Ectodermal cell (in vitro differentiated cells): ENCODE data around the gene FAM181A. TPM values are rescaled to one million over a fixed set of nuclear protein-coding genes. Genes with fewer than 3 reads are reported as not detected.

Experiments used
- H3K27ac ChIP-seq: 2 replicates; pipeline ENCODE4 v1.7.0; 2013; ENCODE audit warnings: mild to moderate bottlenecking, low read depth, low read length; ENCODE audit not compliant: insufficient read depth, poor library complexity, severe bottlenecking
- H3K27me3 ChIP-seq: 2 replicates; pipeline ENCODE4 v1.7.0; 2013; ENCODE audit warnings: mild to moderate bottlenecking, low read length; ENCODE audit not compliant: insufficient read depth, control insufficient read depth, poor library complexity, severe bottlenecking
- H3K36me3 ChIP-seq: one replicate; pipeline ENCODE4 v1.7.0; 2013; ENCODE audit warnings: low read length; ENCODE audit not compliant: control insufficient read depth, insufficient read depth
- H3K4me1 ChIP-seq: one replicate; pipeline ENCODE4 v1.7.0; 2013; ENCODE audit warnings: low read length; ENCODE audit not compliant: control insufficient read depth, insufficient read depth
- H3K4me3 ChIP-seq: 2 replicates; pipeline ENCODE4 v1.7.0; 2013; ENCODE audit warnings: low read depth, low read length, control low read depth; ENCODE audit not compliant: insufficient read depth
- H3K9me3 ChIP-seq: 2 replicates; pipeline ENCODE4 v1.7.0; 2013; ENCODE audit warnings: mild to moderate bottlenecking, low read length, moderate library complexity; ENCODE audit not compliant: control insufficient read depth
- WGBS, 2 experiments: methylation state at CpG; one replicate each; pipeline ENCODE4 v1.1.7; 2013; ENCODE audit warnings: missing lambda C conversion rate in 2 of 2; 5-methylcytosine and 5-hydroxymethylcytosine counted together
- polyA plus RNA-seq, 4 experiments: library from polyadenylated mRNA; stranded (reverse); fragments of 50-300 nt; gene quantifications; one replicate each; pipeline ENCODE4 v1.2.3, GENCODE V29; 2013

FAM181A gene
- 1.9 TPM for polyA plus RNA-seq (2013, experiment 1 of 4)
- polyA plus RNA-seq (2013, experiment 2 of 4) = 2.0 TPM
- polyA plus RNA-seq (2013, experiment 3 of 4) = 5.4 TPM
- polyA plus RNA-seq (2013, experiment 4 of 4) = 5.3 TPM

DNA sequence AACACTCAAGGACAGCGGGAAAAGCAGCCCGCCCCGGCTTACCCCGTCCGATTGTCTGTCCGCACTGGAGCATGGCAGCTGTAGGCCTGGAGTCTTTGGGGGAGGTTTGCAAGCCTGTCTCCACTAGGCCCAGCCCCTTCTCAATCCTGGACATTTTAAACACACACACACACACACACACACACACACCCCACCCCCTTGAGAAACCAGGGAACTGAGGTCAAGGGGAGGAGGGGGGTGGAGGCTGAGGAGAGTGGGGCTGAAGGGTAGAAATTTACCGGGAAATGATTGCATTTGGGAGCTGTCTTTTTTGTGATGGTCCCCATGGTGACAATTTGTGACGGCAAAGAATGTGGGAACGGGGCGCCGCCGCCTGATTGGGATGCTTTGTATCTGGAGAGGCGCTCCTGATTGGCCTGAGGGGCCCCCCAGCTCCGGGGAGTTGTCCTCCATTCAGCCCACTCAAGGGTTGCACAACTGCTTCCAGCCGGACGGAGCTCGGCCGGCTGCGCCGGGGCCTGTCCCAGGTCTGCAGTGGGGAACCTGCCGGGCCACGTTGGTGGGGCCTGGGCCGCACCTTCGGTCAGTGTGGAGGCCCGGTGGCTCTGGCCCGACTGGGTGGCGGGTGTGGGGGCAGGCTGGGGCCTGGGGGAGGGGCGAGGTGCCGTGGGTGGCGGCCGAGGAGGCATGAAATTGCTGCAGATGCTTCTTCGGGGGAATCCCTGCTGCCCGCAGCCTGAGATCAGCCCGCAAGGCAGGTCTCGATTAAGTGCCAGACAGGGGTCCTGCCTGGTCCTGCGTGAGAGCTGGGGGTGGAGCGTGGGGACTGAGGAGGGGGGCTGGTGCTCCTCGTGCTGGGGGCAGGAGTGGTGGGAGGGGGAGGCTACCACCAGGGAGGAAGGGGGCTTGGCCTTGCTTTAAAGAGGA lies at the start of gene FAM181A:
FAM181A (plus strand) TSS at position 472 of the 927 bp plus-strand sequence. CDS start 942 bp downstream, outside the sequence.
- peak within 1 kb of the TSS; percentile 96 for H3K27ac ChIP-seq
- H3K4me1 ChIP-seq = peaks cover 34% of the 10 kb centered on the region
- H3K36me3 ChIP-seq = no peaks in the 10 kb centered on the region
- no peaks in the 10 kb centered on the region for H3K27me3 ChIP-seq
- no peak within 1 kb of the TSS for H3K4me3 ChIP-seq
- no peaks in the 10 kb centered on the region for H3K9me3 ChIP-seq
- 77% methylated on average over 38 of the region's 38 CpGs for WGBS, 2 experiments

DNA sequence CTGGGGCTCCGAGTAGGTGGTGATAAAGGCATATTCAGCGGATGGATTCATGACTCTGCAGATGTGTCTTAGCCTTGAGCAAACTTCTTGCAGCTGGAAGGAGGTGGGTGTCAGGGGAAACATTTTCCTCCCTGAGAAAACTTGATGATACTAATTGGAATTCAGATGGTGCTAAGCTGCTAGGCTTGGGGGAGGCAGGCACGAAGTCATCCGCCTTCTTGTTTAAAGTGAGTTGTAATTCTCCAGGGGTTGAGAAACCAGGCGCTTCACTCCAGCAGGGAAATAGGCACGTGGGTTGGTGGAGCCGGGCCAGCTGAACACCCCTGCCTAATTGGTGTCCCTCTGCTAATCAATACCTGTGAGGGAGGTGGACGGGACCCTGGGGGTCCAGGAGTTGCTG lies 48.9 kb upstream of the FAM181A start:
- no peaks in the 10 kb centered on the region for H3K4me1 ChIP-seq
- no peak overlapping the region for H3K4me3 ChIP-seq
- no peaks in the 10 kb centered on the region for H3K9me3 ChIP-seq
- no peak overlapping the region for H3K27ac ChIP-seq
- H3K27me3 ChIP-seq = no peaks in the 10 kb centered on the region
- 94% methylated on average over 8 of the region's 8 CpGs for WGBS, 2 experiments
- H3K36me3 ChIP-seq = no peaks in the 10 kb centered on the region

DNA sequence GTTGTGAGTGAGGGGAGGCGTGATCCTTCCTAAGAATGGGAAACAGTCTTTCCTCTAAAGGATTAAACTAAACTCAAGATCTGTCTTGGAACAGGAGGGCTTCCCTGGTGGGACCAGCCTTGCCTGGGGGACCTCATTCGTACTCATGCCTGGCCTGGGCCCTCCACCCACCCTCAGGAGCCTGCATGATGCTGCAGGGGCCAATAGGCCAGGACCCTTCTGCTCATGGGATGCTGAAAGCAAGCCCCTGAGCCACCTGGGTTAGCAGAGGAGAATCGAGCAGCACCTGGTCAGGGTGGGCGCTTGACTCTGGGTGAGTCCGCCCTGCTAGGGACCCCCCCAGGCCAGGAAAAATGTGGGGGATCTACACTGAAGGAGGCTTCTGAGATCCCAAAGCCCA lies 48.3 kb upstream of the FAM181A start:
- H3K27ac ChIP-seq = no peak overlapping the region
- H3K27me3 ChIP-seq = no peaks in the 10 kb centered on the region
- H3K36me3 ChIP-seq = no peaks in the 10 kb centered on the region
- H3K4me1 ChIP-seq = no peaks in the 10 kb centered on the region
- H3K9me3 ChIP-seq = no peaks in the 10 kb centered on the region
- WGBS, 2 experiments = 93 to 95% methylated on average over 5 of the region's 5 CpGs
- H3K4me3 ChIP-seq = no peak overlapping the region

DNA sequence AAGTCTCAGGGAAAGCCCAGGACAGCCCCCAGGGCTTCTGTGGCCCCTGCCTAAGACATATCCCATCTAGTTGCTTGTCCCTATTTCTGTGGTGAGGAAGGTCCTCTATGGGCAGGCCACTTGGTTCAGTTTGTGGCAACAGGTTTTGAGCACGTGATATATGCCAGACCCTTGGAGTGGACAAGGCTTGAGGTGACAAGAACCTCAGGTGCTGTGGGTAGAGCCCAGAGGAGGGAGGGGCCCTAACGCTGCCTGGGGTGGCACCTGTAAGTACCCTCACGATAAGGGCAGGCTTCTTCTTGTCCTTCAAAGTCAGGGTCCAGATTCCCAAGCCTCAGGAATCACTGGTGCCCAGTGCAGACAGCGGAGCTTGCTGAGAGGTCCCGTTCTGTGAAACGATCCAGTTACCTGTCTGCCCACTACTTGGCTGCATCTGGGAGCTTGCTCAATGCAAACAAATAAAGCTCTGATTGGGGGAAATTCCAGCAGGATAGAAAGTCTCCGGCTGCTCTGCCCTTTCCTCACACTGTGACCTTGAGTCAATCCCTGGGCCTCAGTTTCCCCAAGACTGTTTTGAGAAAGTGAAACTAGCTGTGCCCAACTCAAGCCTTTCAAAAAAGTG lies 47.7 kb upstream of the FAM181A start:
- H3K4me1 ChIP-seq = no peaks in the 10 kb centered on the region
- H3K27ac ChIP-seq = no peak overlapping the region
- H3K4me3 ChIP-seq = no peak overlapping the region
- H3K36me3 ChIP-seq = no peaks in the 10 kb centered on the region
- no peaks in the 10 kb centered on the region for H3K9me3 ChIP-seq
- no peaks in the 10 kb centered on the region for H3K27me3 ChIP-seq
- WGBS, 2 experiments = 71 to 74% methylated on average over 7 of the region's 7 CpGs

DNA sequence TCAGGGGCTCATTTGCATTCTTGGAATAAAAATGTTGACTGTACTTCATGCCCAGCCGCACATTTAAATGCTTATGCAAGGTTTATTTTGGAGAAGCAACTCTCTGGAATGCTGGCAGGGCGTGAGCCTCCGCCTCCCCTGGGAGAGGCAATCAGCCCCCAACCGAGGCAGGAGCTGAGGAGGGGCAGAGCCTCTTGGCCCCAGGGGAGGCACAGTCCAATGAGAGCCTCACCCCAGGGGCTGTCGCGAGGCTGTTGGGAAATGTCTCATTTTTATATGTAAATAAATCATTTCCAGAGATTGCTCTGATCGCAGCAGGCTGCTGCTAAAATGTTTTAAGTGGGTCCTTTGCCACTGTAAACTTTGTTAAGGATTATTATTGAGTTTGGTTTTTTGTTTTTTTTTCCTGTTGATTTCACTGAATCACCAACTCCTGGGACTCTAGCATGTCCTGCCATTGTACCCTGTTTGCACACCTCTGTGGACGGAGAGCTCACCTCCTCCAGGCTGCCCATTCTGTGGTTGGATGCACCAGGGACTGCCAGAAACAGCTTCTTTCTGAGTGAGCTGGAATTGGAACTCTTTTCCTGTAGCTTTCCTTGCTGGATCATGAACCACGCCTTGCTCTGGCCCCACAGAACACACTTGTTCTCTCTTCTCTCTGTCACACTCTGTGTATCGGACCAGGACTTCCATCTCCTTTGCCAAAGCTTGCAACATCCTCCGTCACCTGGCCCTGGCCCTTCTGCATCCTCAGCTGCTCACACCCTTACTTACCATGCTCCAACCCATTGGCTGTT lies 46.9 kb upstream of the FAM181A start:
- Histone ChIP-seq H3K27me3 (no peaks in the 10 kb centered on the region), H3K4me3 (no peak overlapping the region)

DNA sequence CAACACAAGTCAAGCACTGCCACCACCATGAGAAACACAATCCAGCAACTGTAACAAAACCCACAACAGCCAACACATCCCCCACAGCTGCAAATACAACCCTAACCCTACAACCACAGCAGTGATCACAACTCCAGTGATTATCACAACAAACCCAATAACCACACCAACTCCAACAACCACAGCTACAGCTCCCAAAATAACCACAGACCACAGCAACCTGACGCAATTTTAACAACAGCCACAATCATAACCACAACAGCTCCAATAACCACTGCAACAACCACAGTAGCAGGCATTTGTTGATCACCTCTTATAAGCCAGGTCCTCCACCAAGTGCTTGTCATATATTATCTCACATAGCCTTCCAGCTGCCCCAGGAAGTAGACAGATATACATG lies 42.2 kb upstream of the FAM181A start:
- Histone ChIP-seq H3K36me3 (no peaks in the 10 kb centered on the region), H3K4me3 (no peak overlapping the region), H3K9me3 (no peaks in the 10 kb centered on the region), H3K4me1 (no peaks in the 10 kb centered on the region), H3K27me3 (no peaks in the 10 kb centered on the region), H3K27ac (no peak overlapping the region)
- WGBS, 2 experiments = 94 to 97% methylated on average over 1 of the region's 1 CpG

More for the DNA sequence above, 46.9 kb upstream of the FAM181A start:
- H3K36me3 ChIP-seq = no peaks in the 10 kb centered on the region
- 56 to 64% methylated on average over 11 of the region's 11 CpGs for WGBS, 2 experiments
- no peaks in the 10 kb centered on the region for H3K4me1 ChIP-seq
- H3K27ac ChIP-seq = no peak overlapping the region
- H3K9me3 ChIP-seq = no peaks in the 10 kb centered on the region

DNA sequence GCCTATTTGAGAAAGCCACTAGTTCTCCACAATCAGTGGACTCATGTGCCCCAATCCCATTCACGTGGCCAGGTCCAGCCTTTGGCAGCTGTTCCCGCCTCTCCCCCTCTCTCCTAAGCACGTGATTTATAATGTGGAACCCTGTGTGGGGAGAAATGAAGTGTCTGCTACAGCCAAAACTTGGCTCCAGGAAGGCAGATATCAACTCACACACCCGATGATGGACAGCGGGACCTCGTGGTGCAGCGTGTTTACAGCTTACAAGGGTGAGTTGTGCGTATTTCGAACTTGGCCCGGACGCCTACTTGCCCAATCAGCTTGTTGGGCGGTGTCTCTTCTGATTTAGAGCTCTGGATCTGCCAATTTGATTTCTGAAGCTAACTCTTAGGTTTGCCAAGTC lies 38.1 kb upstream of the FAM181A start:
- Histone ChIP-seq H3K27me3 (no peaks in the 10 kb centered on the region), H3K4me3 (no peak overlapping the region), H3K36me3 (no peaks in the 10 kb centered on the region), H3K9me3 (no peaks in the 10 kb centered on the region), H3K27ac (no peak overlapping the region), H3K4me1 (peaks cover 15% of the 10 kb centered on the region)
- WGBS, 2 experiments = 87 to 91% methylated on average over 11 to 12 of the region's 12 CpGs

DNA sequence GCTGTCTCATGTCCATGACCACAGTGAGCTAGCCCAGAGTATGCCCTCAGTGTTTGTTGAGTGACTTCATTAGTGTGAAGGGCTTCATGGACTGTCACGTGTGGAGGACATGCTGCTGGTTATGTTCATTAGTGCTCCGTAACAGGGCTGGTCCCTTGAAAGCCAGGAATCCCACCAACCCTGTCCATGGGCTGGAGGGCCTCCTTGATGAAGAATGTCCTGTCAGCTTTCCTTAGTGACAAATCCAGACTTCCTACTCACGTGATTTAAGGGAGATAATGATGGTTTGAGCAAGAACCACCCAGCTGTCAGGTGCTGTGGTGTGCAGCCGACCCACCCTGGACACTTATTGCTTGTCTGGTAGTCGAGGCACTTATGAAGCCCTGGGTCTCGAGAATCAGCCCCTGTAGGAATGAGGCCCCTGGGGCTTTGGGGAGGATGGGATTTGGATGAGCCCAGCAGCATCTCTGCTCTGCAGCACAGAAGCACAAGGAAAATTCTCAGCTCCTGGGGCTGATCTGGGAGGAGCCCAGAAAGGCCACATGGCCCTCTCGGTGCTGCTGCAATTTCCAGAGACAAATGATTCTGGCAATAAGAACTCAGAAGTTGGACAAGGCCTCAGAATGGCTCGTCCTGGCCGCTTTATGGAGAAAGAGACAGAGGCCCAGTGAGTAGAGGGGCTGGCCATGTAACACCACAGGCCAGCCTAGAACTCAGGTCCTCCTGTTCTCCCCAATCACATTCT lies 37.2 kb upstream of the FAM181A start:
- no peaks in the 10 kb centered on the region for H3K9me3 ChIP-seq

DNA sequence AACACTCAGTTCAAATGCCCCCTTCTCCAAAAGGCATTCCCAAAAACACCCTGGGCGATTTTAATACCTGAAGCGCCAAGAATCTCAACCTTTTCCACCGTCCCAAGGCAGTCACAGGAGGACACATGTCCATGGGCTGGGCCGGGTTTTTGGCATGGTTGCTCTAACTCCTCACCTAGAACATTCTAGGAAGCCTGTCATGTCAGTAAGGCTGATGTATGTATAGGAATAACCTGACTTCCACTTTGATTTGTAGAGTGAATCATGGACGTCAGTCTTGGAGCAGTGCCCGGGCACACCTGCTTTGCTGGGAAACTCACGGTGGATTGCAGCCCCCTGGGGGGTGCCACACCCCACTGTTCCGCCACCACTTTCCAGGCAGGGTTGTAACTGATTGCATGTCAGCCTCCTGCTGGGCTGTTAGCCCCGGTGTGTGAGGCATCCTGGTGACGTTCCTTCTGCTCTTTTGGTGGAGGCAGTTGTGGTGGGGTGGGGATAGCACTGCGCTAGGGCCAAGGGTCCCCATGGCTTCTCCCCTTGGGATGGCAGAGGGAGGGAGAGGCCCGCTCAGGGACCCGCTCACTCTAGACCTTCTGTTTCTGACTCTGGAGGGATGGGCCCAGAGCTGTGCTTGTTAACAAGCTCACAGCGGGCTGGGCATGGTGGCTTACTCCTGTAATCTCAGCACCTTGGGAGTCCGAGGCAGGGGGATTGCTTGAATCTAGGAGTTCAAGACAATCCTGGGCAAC lies 35.2 kb upstream of the FAM181A start:
- Histone ChIP-seq H3K36me3 (no peaks in the 10 kb centered on the region), H3K4me1 (peaks cover 27% of the 10 kb centered on the region), H3K27ac (no peak overlapping the region), H3K27me3 (no peaks in the 10 kb centered on the region), H3K4me3 (no peak overlapping the region), H3K9me3 (no peaks in the 10 kb centered on the region)
- 81% methylated on average over 15 of the region's 15 CpGs for WGBS, 2 experiments

More for the DNA sequence above, 37.2 kb upstream of the FAM181A start:
- no peaks in the 10 kb centered on the region for H3K27me3 ChIP-seq
- no peaks in the 10 kb centered on the region for H3K36me3 ChIP-seq
- peaks cover 25% of the 10 kb centered on the region for H3K4me1 ChIP-seq
- no peak overlapping the region for H3K4me3 ChIP-seq
- 93% methylated on average over 9 of the region's 9 CpGs for WGBS, 2 experiments
- no peak overlapping the region for H3K27ac ChIP-seq
